Muscle of leg (tissue), 9 donors: Measurements from ENCODE around the gene CYP11A1. TPM values are rescaled to one million over a fixed set of nuclear protein-coding genes. Genes with fewer than 3 reads are reported as not detected.

ENCODE experiments used
- polyA plus RNA-seq, 8 donors: library from polyadenylated mRNA; unstranded; fragments of 120-200 nt; gene quantifications; one replicate each; pipeline versions ENCODE4 v1.2.1 to v1.2.3, GENCODE V29; 2013; ENCODE audit warnings: inconsistent platforms in 1 of 8, low replicate concordance in 1 of 8; ENCODE audit not compliant: insufficient read length in 8 of 8, insufficient read depth in 1 of 8
- total RNA-seq: library from RNA; stranded (reverse); fragments of 120-200 nt; gene quantifications from one replicate; pipeline ENCODE4 v1.2.4, GENCODE V29; 2013

The CYP11A1 gene
- total and polyA plus RNA-seq, 9 donors: 1.2 to 3.6 (median 2.4) TPM

Other genes with a start within 250 kb of the CYP11A1 start
- gene ISLR2, start 237.1 kb downstream of the CYP11A1 start, total RNA-seq: 1.4 TPM
- gene ISLR2, start 237.1 kb downstream of the CYP11A1 start, polyA plus RNA-seq: 1 to 10 TPM; 2.9 to 5.8 (median 3.8) TPM
- 82.3 TPM for gene ISLR, start 193.9 kb downstream of the CYP11A1 start, total RNA-seq
- gene ISLR, start 193.9 kb downstream of the CYP11A1 start, polyA plus RNA-seq: 100 to 1,000 TPM; 148 to 270 (median 197) TPM
- gene STRA6, start 164.9 kb downstream of the CYP11A1 start, total RNA-seq: 0.40 TPM
- gene STRA6, start 164.9 kb downstream of the CYP11A1 start, polyA plus RNA-seq: 1 to 10 TPM in 5 of 8 donors, under 1 TPM in 3; 0.57 to 2.0 (median 1.2) TPM
- 0.04 TPM for gene CCDC33, start 131.3 kb downstream of the CYP11A1 start, total RNA-seq
- gene CCDC33, start 131.3 kb downstream of the CYP11A1 start, polyA plus RNA-seq: under 1 TPM in 5 of 8 donors, not detected in 3; 0.11 to 0.36 (median 0.30) TPM
- 4.9 TPM for gene SEMA7A, start 66.3 kb upstream of the CYP11A1 start, total RNA-seq
- gene SEMA7A, start 66.3 kb upstream of the CYP11A1 start, polyA plus RNA-seq: 10 to 100 TPM in 1 of 8 donors, 1 to 10 TPM in 7; 3.8 to 10.4 (median 7.0) TPM
- 30.6 TPM for gene UBL7, start 93.5 kb upstream of the CYP11A1 start, total RNA-seq
- 10 to 100 TPM; 35.0 to 38.8 (median 36.3) TPM for gene UBL7, start 93.5 kb upstream of the CYP11A1 start, polyA plus RNA-seq
- 2.5 TPM for gene ARID3B, start 173.6 kb upstream of the CYP11A1 start, total RNA-seq
- gene ARID3B, start 173.6 kb upstream of the CYP11A1 start, polyA plus RNA-seq: 1 to 10 TPM; 3.5 to 6.3 (median 4.7) TPM
- 31.9 TPM for gene CLK3, start 248.2 kb upstream of the CYP11A1 start, total RNA-seq
- 10 to 100 TPM; 42.9 to 53.0 (median 48.0) TPM for gene CLK3, start 248.2 kb upstream of the CYP11A1 start, polyA plus RNA-seq